HG03442 (cell line): Measurements from ENCODE around the gene PPFIA4.
A peak's percentile ranks its signal among the peaks of the same experiment; 100 is the strongest.
"Not testable (repeated sequence)": the region's sequence is repeated elsewhere in the genome, so short reads cannot be mapped to it uniquely, and the experiment has no call there.

Experiments used
- ATAC-seq: cut with Tn5 transposase; IDR thresholded peaks from one replicate; pipeline ENCODE4 v1.9.1; 2021; ENCODE audit warnings: mild to moderate bottlenecking, moderate library complexity; ENCODE audit not compliant: unreplicated experiment

Gene PPFIA4

DNA sequence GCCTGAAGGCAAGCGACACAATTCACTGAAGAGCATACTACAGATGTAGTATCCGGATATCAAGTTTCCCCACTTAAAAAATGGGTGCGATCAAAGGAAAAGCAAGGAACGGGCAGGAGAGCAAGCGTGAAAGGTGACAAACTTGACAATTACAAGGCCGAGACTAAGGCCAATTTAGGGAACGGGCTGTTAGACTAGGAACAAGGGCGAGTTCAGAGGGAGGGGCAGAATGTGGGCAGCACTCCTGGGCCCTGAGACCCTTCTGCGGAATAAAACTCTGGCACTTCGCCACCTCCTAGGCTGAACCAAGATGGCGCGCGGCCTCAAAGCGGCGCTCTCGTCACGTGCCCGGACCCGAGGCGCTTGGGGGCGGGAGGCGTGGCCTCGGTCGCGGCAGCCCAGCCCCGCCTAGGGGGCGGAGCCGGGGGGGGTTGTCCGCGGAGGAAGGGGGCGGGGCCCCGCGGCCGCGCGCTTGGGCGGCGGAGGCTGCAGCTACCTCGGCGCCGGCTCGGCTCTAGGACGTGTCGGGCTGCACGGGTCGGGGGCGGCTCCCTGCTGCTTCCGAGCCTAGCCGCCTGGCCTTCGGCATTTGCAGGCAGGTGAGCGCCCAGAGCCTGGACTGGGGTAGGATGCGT is at the start of gene PPFIA4:
PPFIA4 (plus strand) TSS at position 461 of the 635 bp plus-strand sequence. CDS start 12,518 bp downstream, outside the sequence.
- peak; percentile 66 for ATAC-seq

- no peak for ATAC-seq
Measured at GRCh38 chr1:202976633-202977032, 49.7 kb upstream of the PPFIA4 start.

DNA sequence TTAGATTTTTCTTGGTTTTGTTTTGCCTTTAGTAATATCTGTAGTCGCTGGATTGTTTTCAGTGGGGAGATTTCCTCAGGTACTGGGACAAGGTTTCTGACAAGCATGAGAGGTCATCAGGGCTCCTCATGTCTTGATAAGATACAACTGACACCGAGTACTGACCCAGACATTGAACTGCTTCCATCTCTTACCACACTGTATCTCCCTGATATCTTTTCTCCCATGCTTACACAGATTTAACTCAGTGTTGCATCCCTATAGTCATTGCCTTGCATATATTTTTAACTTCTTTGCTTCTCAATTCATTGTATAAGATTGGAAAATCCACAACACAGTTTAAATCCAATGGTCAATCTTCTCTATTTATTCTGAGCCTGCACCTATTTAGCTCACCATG is 46.8 kb upstream of the PPFIA4 start:
- no peak for ATAC-seq

DNA sequence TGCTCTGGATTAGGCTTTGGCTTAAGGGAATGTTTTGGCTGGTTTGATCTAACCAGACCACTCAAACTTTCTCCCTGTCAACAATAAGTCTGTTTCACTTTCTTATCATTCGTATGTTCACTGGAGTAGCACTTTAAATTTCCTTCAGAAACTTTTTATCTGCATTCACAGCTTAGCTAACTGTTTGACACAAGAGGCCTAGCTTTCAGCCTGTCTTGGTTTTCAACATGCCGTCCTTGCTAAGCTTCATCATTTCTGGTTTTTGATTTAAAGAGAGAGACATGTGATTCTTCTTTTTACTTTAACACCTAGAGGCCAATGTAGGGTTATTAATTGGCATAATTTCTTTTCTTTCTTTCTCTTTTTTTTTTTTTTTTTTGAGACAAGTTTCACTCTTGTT is 44.4 kb upstream of the PPFIA4 start:
- no peak for ATAC-seq

DNA sequence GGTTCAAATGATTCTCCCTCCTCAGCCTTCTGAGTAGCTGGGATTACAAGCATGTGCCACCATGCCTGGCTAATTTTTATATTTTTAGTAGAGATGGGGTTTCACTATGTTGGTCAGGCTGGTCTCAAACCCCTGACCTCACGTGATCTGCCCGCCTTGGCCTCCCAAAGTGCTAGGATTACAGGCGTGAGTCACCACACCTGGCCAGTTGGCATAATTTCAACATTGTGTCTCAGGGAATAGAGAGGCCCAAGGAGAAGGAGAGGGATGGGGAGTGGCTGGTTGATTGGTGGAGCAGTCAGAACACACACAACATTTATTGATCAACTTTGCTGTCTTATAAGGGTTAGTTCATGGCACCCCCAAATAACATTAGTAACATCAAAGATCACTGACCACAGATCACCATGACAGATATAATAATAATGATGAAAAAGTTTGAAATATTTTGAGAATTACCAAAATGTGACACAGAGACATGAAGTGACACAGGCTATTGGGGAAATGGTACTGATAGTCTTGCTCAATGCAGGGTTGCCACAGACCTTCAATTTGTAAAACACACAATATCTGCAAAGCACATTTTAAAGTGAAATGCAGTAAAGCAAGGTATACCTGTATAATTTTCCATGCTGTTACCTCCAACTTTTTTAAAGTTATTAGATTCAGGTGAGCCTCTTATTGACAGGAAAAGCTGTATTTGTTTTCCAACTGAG is 43.4 kb upstream of the PPFIA4 start:
- ATAC-seq: no peak

- ATAC-seq: not testable (repeated sequence)
Measured at GRCh38 chr1:202986120-202986519, 40.2 kb upstream of the PPFIA4 start.

DNA sequence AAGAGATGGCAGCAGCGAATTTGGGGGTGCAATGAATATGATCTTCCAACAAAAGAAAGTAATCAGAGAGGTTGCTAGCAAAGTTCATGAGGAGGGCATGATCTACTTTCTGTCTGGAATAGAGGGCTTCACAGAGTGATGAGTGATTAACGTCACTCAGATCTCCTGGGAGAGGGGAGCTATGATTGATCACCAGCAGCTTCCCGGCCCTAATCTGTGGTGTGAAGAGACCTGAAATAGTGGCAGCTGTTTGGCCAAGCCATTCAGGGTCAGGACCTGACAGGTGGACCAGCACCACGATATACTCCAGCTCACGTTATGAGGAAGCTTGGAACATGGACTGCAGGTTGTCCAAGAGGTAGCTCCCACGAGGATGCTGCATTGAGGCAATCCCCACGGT is 39.0 kb upstream of the PPFIA4 start:
- no peak for ATAC-seq

GRCh38 chr1:202987922-202988583 is 38.2 kb upstream of the PPFIA4 start:
- ATAC-seq: no peak

GRCh38 chr1:202989879-202990278 is 36.4 kb upstream of the PPFIA4 start:
- ATAC-seq: no peak

- ATAC-seq: no peak
Measured at GRCh38 chr1:202991112-202991511, 35.2 kb upstream of the PPFIA4 start.

GRCh38 chr1:202994756-202995155 is 31.5 kb upstream of the PPFIA4 start:
- no peak for ATAC-seq

GRCh38 chr1:202998836-202999750 is 27.2 kb upstream of the PPFIA4 start:
- ATAC-seq: no peak

DNA sequence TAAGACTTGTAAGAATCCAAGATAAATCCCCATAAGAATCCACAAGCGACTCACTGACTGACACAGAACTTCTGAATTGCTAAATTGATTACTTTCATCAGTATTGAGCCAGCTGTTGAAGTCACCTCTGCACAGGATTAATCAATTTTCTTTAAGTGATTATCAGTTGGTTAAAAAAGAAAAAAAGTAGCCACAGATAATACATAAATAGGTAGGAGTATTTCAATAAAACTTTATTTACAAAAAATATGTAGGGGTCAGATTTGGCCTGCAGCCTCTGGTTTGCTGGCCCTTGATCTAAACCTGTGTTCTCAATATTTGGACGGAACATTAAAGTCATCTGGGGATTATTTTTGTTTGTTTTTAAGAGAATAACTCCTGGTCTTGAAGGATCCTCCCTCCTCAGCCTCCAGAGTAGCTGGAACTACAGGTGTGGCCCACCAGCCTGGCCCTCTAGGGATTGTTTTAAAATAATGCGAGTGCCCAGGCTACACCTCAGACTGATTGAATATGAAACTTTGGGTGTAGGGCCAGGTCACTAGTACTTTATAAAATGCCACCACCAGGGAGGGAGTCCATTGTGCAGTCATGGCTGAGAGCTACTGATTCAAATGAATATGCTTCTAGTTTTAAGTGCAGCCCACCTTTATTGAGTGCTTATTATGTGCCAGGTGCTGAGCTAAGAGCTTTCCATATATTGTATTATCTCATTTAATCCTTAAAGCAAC is 25.9 kb upstream of the PPFIA4 start:
- ATAC-seq: no peak

- ATAC-seq: no peak
Measured at GRCh38 chr1:203001986-203002385, 24.3 kb upstream of the PPFIA4 start.

DNA sequence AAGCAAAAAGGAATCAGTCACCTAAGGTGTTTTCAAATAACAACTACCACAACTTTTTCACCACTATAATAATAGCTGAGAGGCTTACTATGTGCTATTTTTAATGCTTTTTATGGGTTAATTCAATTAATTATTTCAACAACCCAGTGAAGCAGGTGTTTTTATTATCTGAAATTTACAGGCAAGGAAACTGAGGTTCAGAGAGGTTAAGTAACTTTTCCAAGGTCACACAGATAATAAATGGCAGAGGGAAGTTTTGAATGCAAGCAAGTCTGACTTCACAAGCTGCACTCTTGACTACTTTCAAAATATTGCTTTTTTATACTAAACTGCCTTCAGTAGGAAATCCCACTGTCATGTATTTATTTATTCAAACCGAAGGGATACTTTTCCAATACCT is 23.3 kb upstream of the PPFIA4 start:
- no peak for ATAC-seq

DNA sequence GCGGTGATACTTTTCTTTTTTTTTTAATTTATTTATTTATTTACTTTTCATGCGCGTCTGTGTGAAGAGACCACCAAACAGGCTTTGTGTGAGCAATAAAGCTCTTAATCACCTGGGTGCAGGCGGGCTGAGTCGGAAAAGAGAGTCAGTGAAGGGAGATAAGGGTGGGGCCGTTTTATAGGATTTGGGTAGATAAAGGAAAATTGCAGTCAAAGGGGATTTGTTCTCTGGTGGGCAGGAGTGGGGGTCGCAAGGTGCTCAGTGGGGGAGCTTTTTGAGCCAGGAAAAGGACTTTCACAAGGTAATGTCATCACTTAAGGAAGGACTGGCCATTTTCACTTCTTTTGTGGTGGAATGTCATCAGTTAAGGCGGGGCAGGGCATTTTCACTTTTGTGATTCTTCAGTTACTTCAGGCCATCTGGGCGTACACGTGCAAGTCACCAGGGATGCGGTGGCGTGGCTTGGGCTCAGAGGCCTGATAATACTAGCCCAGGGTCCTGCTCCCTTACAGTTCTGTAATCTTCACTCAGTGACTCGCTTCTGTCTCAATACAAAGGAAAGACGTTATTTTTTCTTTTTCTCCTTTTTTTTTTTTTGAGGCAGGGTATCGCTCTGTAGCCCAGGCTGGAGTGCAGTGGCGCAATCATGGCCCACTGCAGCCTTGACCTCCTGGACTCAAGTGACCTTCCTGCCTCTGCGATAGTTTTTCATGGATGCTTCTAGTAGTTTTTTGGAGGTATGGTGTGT is 20.7 kb upstream of the PPFIA4 start:
- not testable (repeated sequence) for ATAC-seq

DNA sequence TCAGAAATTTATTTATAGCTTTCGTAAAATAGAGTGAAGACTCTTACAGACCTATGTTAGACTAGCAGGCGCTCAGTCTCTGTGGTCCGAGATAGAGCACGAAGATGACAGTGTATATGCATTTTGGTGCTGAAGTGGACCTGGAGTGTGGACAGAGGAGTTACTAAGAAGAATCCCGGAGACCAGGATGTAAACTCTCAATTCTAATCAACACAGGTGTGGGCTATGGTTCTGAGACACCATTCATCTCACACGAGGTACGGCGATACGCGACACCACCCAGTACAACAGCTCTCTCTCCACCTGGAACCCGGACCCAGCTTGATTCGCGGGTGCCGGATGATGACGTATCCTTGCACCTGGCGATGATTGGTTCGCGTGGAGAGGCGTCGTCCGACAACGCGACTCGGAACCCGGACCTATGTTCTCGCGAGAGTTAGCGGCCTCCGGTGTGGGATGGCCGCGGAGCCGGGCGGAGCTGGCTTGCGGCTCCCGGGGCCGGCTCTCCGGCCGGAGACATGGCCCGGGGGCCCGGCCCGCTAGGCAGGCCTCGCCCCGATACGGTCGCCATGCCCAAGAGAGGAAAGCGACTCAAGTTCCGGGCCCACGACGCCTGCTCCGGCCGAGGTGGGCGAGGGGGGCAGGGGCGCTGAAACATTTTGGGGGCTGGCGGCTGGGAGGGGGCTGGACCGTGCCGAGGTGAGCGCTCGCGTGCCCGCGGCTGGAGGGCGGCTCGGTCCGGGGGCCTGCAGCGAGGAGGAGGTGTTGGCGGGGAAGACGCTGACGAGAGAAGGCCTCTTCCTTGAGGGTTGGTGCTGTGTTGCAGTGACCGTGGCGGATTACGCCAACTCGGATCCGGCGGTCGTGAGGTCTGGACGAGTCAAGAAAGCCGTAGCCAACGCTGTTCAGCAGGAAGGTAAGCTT is 19.1 kb upstream of the PPFIA4 start, which contains the start of gene TMEM183A:
TMEM183A (plus strand) TSS at position 427 of the 924 bp plus-strand sequence; CDS start at position 519, 92 bp downstream.
- peak; percentile 90 for ATAC-seq

DNA sequence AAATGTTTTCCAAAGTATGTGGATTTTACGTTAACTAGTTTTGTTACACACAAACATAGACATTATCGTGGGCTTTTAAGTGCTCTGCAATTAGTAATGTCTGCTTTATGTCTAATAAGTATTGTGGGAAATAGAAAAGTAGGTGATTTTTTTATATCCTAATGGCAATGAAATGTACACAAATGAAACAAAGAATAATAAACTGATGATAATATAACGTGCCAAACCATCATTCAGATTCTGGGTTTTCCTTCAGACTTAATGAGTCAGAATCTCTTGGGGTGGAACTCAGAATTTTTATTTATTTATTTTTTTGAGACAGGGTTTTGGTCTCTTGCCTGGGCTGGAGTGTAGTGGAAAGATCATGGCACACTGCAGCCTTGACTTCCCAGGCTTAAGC is 17.1 kb upstream of the PPFIA4 start:
- no peak for ATAC-seq
